H1 (cell line): ENCODE results near the gene LDLRAD4. TPM values are rescaled to one million over a fixed set of nuclear protein-coding genes. Genes with fewer than 3 reads are reported as not detected.

ENCODE experiments used
- GABPA ChIP-seq: IDR thresholded peaks from 2 replicates; pipeline ENCODE4 v1.6.1; 2011; ENCODE audit warnings: mild to moderate bottlenecking, low read length, moderate library complexity, borderline replicate concordance; ENCODE audit not compliant: insufficient read depth
- JUND ChIP-seq: IDR thresholded peaks from 2 replicates; pipeline ENCODE4 v1.6.1; 2011; ENCODE audit warnings: mild to moderate bottlenecking, improper control_type of control experiment, low read length
- SIRT6 ChIP-seq: IDR thresholded peaks from one replicate; pipeline ENCODE4 v1.7.1; 2012; ENCODE audit warnings: low read length, inconsistent platforms
- SIX5 ChIP-seq: IDR thresholded peaks from 2 replicates; pipeline ENCODE4 v1.6.1; 2011; ENCODE audit warnings: mild to moderate bottlenecking, low read depth, low read length
- SP1 ChIP-seq: IDR thresholded peaks from 2 replicates; pipeline ENCODE4 v1.6.1; 2011; ENCODE audit warnings: low read depth, low read length
- TEAD4 ChIP-seq: IDR thresholded peaks from 2 replicates; pipeline ENCODE4 v1.6.1; 2012; ENCODE audit warnings: low read depth, low read length, inconsistent platforms, mixed read lengths
- polyA plus RNA-seq, 7 experiments: library from polyadenylated mRNA; depleted of rRNA in 3 of 7; stranded (reverse) in 5 of 7; unstranded in 2 of 7; fragments of >200 nt in 5 of 7; fragments of 200-250 nt in 2 of 7; gene quantifications; 1 replicate in 5 of 7; 2 replicates in 1 of 7; 4 replicates in 1 of 7; pipeline versions ENCODE4 v1.2.1 to v1.2.3, GENCODE V29; 2011 to 2013; ENCODE audit warnings: missing spikeins in 2 of 7, mixed read lengths in 2 of 7
- total RNA-seq: library from RNA; stranded (reverse); fragmentation: NEBNext Ultra II Directional; extraction: Animal tissue kit (Norgen Biotek cat#: 25700); gene quantifications from 2 replicates; pipeline ENCODE4 v1.2.1, GENCODE V29; 2021

Gene LDLRAD4
- total and polyA plus RNA-seq, 2 of the 8 experiments (the other 6 are each of a cell fraction or from before 2014, with no cell fraction given): 0.77 to 1.4 TPM

DNA sequence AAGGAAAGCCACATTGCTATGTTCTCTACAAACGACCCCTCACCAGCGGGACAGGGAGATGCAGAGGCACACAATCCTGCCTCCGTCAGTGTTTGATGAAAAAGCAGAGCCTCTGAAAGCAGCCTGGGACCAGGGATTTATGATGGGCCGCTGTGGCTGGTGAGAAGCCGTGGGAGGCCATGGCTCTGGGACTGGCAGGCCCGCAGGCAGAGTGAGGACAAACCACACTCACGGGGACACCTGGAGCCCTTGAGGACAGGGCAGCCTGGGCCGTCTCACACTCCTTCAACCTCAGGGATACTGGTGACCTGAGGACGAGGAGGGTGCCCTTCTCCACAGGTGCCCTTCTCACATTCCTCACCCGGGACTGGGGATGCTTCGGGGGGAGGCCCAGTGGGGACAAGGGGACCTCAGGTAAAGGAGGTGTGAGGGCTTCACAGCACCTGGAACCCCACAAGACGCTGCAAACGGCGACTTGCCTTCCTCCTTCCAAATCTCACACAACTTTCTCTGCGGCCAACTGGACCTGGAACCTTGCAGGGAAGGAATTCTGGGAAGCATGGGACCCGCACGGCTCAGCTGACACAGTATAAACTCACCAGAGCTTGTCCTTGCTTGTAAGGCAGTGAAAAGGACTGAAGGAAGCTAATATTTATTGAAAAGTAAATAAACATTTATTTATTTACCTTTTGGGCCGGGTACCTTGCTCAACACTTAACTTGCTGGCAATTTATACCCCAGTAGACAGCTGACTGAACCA is 5.3 kb upstream of the LDLRAD4 start (continued):
- no peak for TF ChIP-seq SIRT6
- TF ChIP-seq SP1: no peak
- no peak for TF ChIP-seq JUND
- TF ChIP-seq SIX5: no peak
- TF ChIP-seq GABPA: no peak
- no peak for TF ChIP-seq TEAD4
